Activated naive CD4-positive, alpha-beta T cell (primary cell): Measurements from ENCODE around the gene SMYD2.
A peak's percentile ranks its signal among the peaks of the same experiment; 100 is the strongest.

Experiments used
- DNase-seq, 4 experiments: peaks; one replicate each; lab custom pipeline; 2025; lab: John Stamatoyannopoulos, UW

SMYD2 gene

GRCh38 chr1:214303141-214303930 is 22.4 kb downstream of the SMYD2 start:
- DNase-seq, result no peak

GRCh38 chr1:214305164-214305751 is 24.3 kb downstream of the SMYD2 start:
- DNase-seq, result no peak

- no peak for DNase-seq
Measured at GRCh38 chr1:214306269-214306668, 25.3 kb downstream of the SMYD2 start.

- DNase-seq, result no peak
Measured at GRCh38 chr1:214310010-214310409, 29.1 kb downstream of the SMYD2 start.

- no peak for DNase-seq
Measured at GRCh38 chr1:214310777-214311690, 30.1 kb downstream of the SMYD2 start.

GRCh38 chr1:214312530-214313051 is 31.6 kb downstream of the SMYD2 start:
- DNase-seq, result no peak

GRCh38 chr1:214314178-214314843 is 33.4 kb downstream of the SMYD2 start:
- DNase-seq, result no peak

- DNase-seq, result no peak
Measured at GRCh38 chr1:214316593-214316992, 35.6 kb downstream of the SMYD2 start.

GRCh38 chr1:214317300-214317699 is 36.3 kb downstream of the SMYD2 start:
- no peak for DNase-seq

GRCh38 chr1:214317734-214318133 is 36.8 kb downstream of the SMYD2 start:
- DNase-seq, result no peak

- no peak for DNase-seq
Measured at GRCh38 chr1:214318356-214318755, 37.4 kb downstream of the SMYD2 start.

GRCh38 chr1:214318956-214319736 is 38.2 kb downstream of the SMYD2 start:
- DNase-seq, result no peak

GRCh38 chr1:214319938-214320337 is 39.0 kb downstream of the SMYD2 start:
- no peak for DNase-seq

- no peak for DNase-seq
Measured at GRCh38 chr1:214321705-214322453, 40.9 kb downstream of the SMYD2 start.

- DNase-seq, result no peak
Measured at GRCh38 chr1:214324896-214325800, 44.2 kb downstream of the SMYD2 start.

GRCh38 chr1:214326406-214326805 is 45.4 kb downstream of the SMYD2 start:
- no peak for DNase-seq

GRCh38 chr1:214327514-214327913 is 46.6 kb downstream of the SMYD2 start:
- no peak for DNase-seq

- DNase-seq, result peak; percentile 23 to 67 (median 52)
Measured at GRCh38 chr1:214328770-214329469, 48.0 kb downstream of the SMYD2 start.
